SJSA1 (cell line): Measurements from ENCODE around the gene ARHGAP26. TPM values are rescaled to one million over a fixed set of nuclear protein-coding genes. Genes with fewer than 3 reads are reported as not detected.

Source experiments
- DNase-seq, 2 experiments: peaks; one replicate each; pipeline ENCODE4 v3.0.0-alpha.2; 2015 to 2020; ENCODE audit warnings: low spot score in 2 of 2, low read depth in 1 of 2
- H3K27ac ChIP-seq: fragments of 250-450 bp; sonication (Bioruptor Pico); 2 replicates; pipeline ENCODE4 v1.5.1; 2020; ENCODE audit warnings: mild to moderate bottlenecking, moderate library complexity
- H3K27me3 ChIP-seq: fragments of 250-450 bp; sonication (Bioruptor Pico); replicated peaks from 2 replicates; pipeline ENCODE4 v1.5.1; 2020; ENCODE audit warnings: mild to moderate bottlenecking, moderate library complexity
- H3K36me3 ChIP-seq: fragments of 250-450 bp; sonication (Bioruptor Pico); 2 replicates; pipeline ENCODE4 v1.5.1; 2020; ENCODE audit warnings: mild to moderate bottlenecking
- H3K4me1 ChIP-seq: fragments of 250-450 bp; sonication (Bioruptor Pico); replicated peaks from 2 replicates; pipeline ENCODE4 v1.6.1; 2021; ENCODE audit warnings: mild to moderate bottlenecking
- H3K4me3 ChIP-seq: fragments of 250-450 bp; sonication (Bioruptor Pico); 2 replicates; pipeline ENCODE4 v1.5.1; 2020; ENCODE audit warnings: mild to moderate bottlenecking
- H3K9me3 ChIP-seq: fragments of 250-450 bp; sonication (Bioruptor Pico); replicated peaks from 2 replicates; pipeline ENCODE4 v1.5.1; 2020; ENCODE audit warnings: mild to moderate bottlenecking
- total RNA-seq: library from RNA; depleted of rRNA; stranded (reverse); fragments of >200 nt; shearing (Covaris generic); gene quantifications from 2 replicates; pipeline ENCODE4 v1.2.3, GENCODE V29; 2014

Gene ARHGAP26
- total RNA-seq, 1 experiment from 2014 or later = 10.2 TPM

- no peak for DNase-seq
- Histone ChIP-seq H3K9me3 (no peaks in the 10 kb centered on the region), H3K27me3 (no peaks in the 10 kb centered on the region), H3K27ac (no peak overlapping the region), H3K36me3 (peaks cover 4% of the 10 kb centered on the region; the same call in 1 of the 2 replicates), H3K4me3 (no peak overlapping the region), H3K4me1 (no peaks in the 10 kb centered on the region)
Observed at GRCh38 chr5:143220748-143221251, 450.6 kb downstream of the ARHGAP26 start.

GRCh38 chr5:143222287-143223231, 452.4 kb downstream of the ARHGAP26 start:
- H3K4me3 ChIP-seq = no peak overlapping the region
- no peaks in the 10 kb centered on the region; the same call in 1 of the 2 replicates for H3K36me3 ChIP-seq
- no peaks in the 10 kb centered on the region for H3K4me1 ChIP-seq
- H3K9me3 ChIP-seq = no peaks in the 10 kb centered on the region
- H3K27me3 ChIP-seq = no peaks in the 10 kb centered on the region
- no peak for DNase-seq
- no peak overlapping the region for H3K27ac ChIP-seq

GRCh38 chr5:143224672-143225071, 454.5 kb downstream of the ARHGAP26 start:
- no peak overlapping the region for H3K4me3 ChIP-seq
- no peak for DNase-seq
- no peaks in the 10 kb centered on the region for H3K27me3 ChIP-seq
- H3K36me3 ChIP-seq = no peaks in the 10 kb centered on the region; the same call in 1 of the 2 replicates
- H3K27ac ChIP-seq = no peak overlapping the region
- H3K4me1 ChIP-seq = no peaks in the 10 kb centered on the region
- no peaks in the 10 kb centered on the region for H3K9me3 ChIP-seq

GRCh38 chr5:143225511-143225910, 455.3 kb downstream of the ARHGAP26 start:
- Histone ChIP-seq H3K9me3 (no peaks in the 10 kb centered on the region), H3K4me1 (no peaks in the 10 kb centered on the region), H3K27me3 (no peaks in the 10 kb centered on the region), H3K27ac (no peak overlapping the region), H3K36me3 (no peaks in the 10 kb centered on the region; the same call in 1 of the 2 replicates), H3K4me3 (no peak overlapping the region)
- no peak for DNase-seq

GRCh38 chr5:143226361-143226760, 456.2 kb downstream of the ARHGAP26 start:
- Histone ChIP-seq H3K4me1 (peaks cover under 1% of the 10 kb centered on the region), H3K36me3 (no peaks in the 10 kb centered on the region; the same call in 1 of the 2 replicates), H3K9me3 (no peaks in the 10 kb centered on the region), H3K4me3 (no peak overlapping the region), H3K27me3 (no peaks in the 10 kb centered on the region), H3K27ac (no peak overlapping the region)
- DNase-seq = no peak

GRCh38 chr5:143226872-143227271, 456.7 kb downstream of the ARHGAP26 start:
- H3K27ac ChIP-seq = no peak overlapping the region
- H3K9me3 ChIP-seq = no peaks in the 10 kb centered on the region
- peaks cover 6% of the 10 kb centered on the region for H3K4me1 ChIP-seq
- DNase-seq = no peak
- no peak overlapping the region for H3K4me3 ChIP-seq
- no peaks in the 10 kb centered on the region; the same call in 1 of the 2 replicates for H3K36me3 ChIP-seq
- H3K27me3 ChIP-seq = no peaks in the 10 kb centered on the region

- H3K27me3 ChIP-seq = no peaks in the 10 kb centered on the region
- DNase-seq = no peak
- H3K9me3 ChIP-seq = no peaks in the 10 kb centered on the region
- H3K4me1 ChIP-seq = peaks cover 7% of the 10 kb centered on the region
- no peaks in the 10 kb centered on the region; the same call in 1 of the 2 replicates for H3K36me3 ChIP-seq
- H3K27ac ChIP-seq = no peak overlapping the region
- no peak overlapping the region for H3K4me3 ChIP-seq
Observed at GRCh38 chr5:143227301-143227700, 457.1 kb downstream of the ARHGAP26 start.

- DNase-seq = no peak
- Histone ChIP-seq H3K36me3 (no peaks in the 10 kb centered on the region), H3K9me3 (no peaks in the 10 kb centered on the region), H3K27me3 (no peaks in the 10 kb centered on the region), H3K27ac (no peak overlapping the region), H3K4me3 (no peak overlapping the region), H3K4me1 (peaks cover 7% of the 10 kb centered on the region)
Observed at GRCh38 chr5:143228597-143229293, 458.6 kb downstream of the ARHGAP26 start.

GRCh38 chr5:143229426-143229895, 459.3 kb downstream of the ARHGAP26 start:
- no peak for DNase-seq
- H3K4me3 ChIP-seq = no peak overlapping the region
- H3K27ac ChIP-seq = no peak overlapping the region
- peaks cover 7% of the 10 kb centered on the region for H3K4me1 ChIP-seq
- no peaks in the 10 kb centered on the region for H3K36me3 ChIP-seq
- no peaks in the 10 kb centered on the region for H3K27me3 ChIP-seq
- H3K9me3 ChIP-seq = no peaks in the 10 kb centered on the region

- no peak overlapping the region for H3K4me3 ChIP-seq
- no peaks in the 10 kb centered on the region for H3K27me3 ChIP-seq
- no peak for DNase-seq
- no peaks in the 10 kb centered on the region for H3K9me3 ChIP-seq
- no peak overlapping the region for H3K27ac ChIP-seq
- H3K4me1 ChIP-seq = peaks cover 7% of the 10 kb centered on the region
- no peaks in the 10 kb centered on the region for H3K36me3 ChIP-seq
Observed at GRCh38 chr5:143229896-143230675, 459.9 kb downstream of the ARHGAP26 start.

GRCh38 chr5:143230676-143230996, 460.5 kb downstream of the ARHGAP26 start:
- Histone ChIP-seq H3K4me1 (peaks cover 7% of the 10 kb centered on the region), H3K36me3 (no peaks in the 10 kb centered on the region), H3K9me3 (no peaks in the 10 kb centered on the region), H3K27ac (no peak overlapping the region), H3K27me3 (no peaks in the 10 kb centered on the region), H3K4me3 (no peak overlapping the region)
- DNase-seq = no peak

GRCh38 chr5:143231416-143231815, 461.2 kb downstream of the ARHGAP26 start:
- no peaks in the 10 kb centered on the region for H3K9me3 ChIP-seq
- no peak overlapping the region for H3K4me3 ChIP-seq
- peaks cover 7% of the 10 kb centered on the region for H3K4me1 ChIP-seq
- H3K27me3 ChIP-seq = no peaks in the 10 kb centered on the region
- DNase-seq = no peak
- no peak overlapping the region for H3K27ac ChIP-seq
- no peaks in the 10 kb centered on the region for H3K36me3 ChIP-seq
